HG03521 (cell line): ENCODE data around the gene PAAF1.
"Not testable (repeated sequence)": the region's sequence is repeated elsewhere in the genome, so short reads cannot be mapped to it uniquely, and the experiment has no call there.

Source experiments
- ATAC-seq: cut with Tn5 transposase; IDR thresholded peaks from one replicate; pipeline ENCODE4 v1.9.1; 2021; ENCODE audit warnings: mild to moderate bottlenecking, moderate library complexity; ENCODE audit not compliant: unreplicated experiment

Gene PAAF1

DNA sequence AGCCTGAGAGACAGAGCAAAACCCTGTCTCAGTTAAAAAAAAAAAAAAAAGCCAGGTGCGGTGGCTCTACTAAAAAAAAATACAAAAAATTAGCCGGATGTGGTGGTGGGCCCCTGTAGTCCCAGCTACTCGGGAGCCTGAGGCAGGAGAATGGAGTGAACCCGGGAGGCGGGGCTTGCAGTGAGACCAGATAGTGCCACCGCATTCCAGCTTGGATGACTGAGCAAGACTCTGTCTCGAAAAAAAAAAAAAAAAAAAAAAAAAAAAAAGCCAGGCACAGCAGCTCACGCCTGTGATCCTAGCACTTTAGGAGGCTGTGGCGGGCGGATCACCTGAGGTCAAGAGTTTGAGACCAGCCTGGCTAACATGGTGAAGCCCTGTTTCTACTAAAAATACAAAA is 3.6 kb downstream of the PAAF1 start:
- ATAC-seq = not testable (repeated sequence)

DNA sequence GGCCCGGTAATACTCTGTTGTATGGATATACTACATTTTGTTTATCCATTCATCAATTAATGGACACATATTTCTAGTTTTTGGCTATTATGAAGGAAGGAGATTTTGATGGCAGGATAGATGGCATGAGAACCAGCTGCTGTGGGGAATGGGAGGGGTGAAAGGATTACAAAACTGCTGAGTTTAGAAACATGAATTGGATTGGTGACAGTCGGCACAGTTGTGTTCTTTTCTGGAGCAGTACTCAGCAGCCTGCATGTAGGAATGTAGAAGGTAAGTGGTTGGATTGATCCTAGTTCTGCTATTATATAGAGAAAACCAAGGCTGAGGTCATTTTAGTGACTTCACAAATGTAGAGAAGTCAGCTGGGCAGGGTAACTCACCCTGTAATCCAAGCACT is 7.1 kb downstream of the PAAF1 start:
- no peak for ATAC-seq

DNA sequence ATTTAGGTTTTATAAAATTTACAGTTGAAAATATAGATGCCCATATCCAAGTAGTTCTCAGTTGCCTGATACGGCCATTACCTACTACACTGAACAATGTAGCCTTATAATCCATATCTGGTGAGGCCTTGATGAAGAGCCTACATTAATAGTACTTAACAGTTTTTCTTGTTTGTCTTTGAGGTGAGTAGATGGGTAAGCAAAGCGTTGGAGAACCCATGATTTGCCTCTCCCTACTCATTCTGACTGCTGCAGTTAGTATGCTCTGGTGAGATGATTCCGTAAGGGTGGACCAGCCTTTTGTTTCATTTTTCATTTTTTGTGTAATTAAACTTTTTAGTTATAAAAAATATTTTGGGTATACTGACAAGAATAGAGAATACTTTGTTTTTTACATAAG is 11.4 kb downstream of the PAAF1 start:
- no peak for ATAC-seq

DNA sequence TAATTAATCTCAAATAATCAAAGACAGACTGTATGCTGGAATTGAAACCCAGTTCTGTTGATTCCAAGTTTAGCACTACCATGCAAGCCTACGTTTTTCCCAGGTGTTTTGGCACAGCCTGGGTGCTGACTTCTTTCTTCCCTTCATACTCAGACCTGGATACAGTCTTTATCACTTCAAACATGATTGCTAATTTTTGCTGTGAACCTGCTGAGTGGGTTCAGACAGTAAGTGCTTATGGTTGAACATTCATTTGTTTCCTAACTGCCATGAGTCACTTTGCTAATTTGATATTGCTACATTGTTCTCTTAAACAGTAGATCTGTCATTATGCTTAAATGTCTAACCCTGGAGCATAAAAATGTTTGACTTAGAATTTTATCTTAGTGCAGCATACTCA is 12.2 kb downstream of the PAAF1 start:
- ATAC-seq = no peak

DNA sequence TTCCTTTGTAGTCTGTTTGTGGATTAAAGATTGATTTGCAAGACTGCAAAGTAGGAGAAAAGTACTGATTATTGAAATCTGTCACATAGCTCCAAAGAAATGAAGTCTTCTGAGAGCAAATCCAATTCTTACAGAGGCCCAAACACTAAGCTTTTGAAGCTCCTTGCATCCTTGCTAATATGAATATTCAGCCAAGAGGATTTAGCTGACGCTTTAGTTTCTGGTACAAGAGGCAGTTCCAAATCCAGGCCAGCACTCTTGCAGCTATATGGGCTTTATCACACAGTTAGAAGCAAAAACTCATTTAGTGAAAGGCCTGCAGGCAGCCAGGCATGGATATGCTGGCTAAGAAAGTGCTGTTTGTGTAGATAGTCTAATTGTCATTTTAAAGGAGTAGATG is 12.7 kb downstream of the PAAF1 start:
- ATAC-seq = no peak

DNA sequence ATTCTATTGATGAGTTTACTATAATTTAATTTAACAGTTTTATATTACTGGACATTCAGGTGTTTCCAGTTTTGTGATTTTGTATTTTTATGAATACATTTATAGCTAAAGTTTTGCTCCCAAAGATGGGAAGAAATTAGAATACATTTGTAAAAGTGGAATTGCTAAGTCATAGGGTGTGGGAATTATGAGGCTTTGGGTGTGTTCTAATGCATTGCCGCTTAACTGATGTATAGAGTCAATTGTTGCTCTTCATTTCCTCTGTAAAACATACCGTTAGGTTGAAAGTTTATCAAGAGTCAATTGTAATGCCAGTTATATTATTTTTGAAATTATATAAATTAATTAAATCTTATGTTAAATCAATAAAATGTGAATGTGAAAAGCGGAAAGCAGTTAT is 16.2 kb downstream of the PAAF1 start:
- ATAC-seq = no peak

DNA sequence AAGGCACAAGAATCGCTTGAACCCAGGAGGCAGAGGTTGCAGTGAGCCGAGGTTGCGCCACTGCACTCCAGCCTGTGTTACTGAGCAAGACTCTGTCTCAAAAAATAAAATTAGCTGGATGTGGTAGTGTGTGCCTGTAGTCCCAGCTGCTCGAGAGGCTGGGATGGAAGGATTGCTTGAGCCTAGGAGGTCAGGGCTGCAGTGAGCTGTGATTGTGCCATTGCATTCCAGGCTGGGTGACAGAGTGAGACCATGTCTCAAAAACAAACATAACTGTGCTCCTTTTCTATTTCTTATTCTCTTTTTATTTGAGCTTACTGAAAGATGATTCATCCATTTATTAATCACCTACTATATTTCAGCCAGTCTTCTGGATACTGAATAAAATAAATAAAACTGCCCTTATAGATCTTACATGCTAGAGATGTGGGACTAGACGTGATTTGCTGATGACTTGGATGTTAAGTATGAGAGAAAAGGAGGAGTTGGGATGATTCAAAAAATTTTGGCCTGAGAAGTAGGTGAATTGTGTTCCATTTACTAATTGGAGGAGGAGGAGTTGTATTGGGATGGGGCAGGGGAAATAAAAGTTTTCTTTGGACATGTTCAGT is 18.0 kb downstream of the PAAF1 start:
- no peak for ATAC-seq

DNA sequence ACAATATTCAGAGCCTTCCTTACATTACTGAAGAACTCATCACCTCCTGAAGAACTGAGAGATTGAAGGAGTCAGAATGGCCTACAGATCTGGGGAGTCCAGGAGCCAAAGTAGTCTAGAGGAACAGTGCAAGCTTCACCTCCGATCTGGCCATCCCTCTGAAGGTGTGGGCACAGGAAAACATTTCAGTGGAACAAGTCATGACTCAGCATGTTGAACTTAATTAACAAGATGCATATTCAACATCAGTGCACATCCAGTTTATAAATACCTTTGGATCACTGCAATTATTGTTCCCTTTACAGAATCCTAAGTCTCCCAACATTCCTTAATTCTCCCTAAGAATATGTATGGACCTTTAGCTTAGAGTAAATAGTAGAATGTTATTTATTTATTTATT is 25.5 kb downstream of the PAAF1 start:
- no peak for ATAC-seq

DNA sequence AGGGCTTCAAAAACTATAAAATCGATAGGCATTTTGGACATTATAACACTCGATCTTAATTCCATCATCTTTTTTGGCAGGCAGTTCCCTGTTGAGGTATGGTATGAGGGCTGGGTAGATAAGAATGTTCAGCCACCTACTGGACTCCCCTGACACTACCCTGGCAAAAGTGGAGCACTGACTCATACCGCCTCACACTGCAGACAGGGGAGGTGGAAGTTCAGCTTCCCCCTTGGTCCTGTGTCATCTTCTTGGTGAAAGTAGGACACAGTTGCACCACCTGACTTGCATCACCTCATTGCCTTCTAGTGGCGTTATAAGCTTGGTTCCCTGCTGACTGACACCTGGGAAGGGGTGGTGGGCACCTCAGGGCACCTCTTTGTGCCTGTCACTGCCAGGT is 30.4 kb downstream of the PAAF1 start:
- no peak for ATAC-seq

DNA sequence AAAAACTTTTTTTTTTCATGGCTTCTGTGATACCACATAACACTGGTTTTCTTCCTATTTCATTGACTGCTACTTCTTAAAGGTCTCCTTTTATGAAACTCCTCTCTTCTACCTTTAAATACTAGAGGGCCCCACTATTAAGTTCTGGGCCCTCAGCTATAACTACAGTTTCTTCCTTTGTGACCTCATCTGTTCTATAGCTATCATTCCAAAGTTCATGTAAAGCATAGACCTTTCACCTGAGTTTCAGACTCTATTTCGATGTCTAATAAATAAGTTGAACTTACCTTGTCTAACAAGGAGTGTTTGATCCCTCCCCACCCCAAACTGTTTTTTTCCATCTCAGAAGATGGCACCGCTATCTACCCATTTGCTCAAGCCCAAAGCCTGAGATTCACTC is 35.2 kb downstream of the PAAF1 start:
- ATAC-seq = no peak

DNA sequence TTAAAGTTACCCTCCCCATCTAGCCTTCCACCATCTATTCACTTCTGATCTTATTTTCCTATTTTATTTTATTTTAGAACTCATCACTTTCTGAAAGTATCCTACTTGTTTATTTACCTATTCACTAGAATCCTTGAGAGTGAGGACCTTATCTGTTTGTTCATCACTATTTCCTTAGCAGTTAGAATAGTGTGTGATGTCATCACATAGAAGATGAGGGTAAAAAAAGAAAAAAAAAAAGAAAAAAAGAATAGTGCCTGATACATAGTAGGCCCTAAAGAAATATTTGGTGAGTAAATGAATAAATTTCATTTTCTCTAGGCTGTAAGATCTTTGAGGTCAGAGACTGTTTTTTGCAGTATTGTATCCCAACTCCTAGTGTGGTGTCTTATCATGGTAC is 36.7 kb downstream of the PAAF1 start:
- no peak for ATAC-seq

DNA sequence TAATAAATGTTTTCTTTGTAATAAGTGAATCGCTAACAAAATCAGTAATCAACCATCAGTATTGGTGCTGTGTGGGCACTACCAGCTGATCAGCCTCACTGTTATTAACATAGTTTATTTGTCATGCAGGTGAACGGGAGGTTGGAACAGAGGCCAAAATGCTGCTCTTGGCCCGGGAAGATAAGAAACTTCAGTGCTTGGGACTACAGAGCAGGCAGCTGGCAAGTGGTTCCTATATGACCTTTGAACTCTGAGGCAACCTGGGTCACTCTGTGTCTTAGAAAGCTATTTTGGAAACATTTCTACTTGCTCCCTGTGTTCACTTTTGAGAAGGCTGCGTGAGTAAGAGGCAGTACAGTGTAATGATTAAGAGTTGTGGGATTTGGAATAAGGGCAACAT is 37.5 kb downstream of the PAAF1 start:
- no peak for ATAC-seq

DNA sequence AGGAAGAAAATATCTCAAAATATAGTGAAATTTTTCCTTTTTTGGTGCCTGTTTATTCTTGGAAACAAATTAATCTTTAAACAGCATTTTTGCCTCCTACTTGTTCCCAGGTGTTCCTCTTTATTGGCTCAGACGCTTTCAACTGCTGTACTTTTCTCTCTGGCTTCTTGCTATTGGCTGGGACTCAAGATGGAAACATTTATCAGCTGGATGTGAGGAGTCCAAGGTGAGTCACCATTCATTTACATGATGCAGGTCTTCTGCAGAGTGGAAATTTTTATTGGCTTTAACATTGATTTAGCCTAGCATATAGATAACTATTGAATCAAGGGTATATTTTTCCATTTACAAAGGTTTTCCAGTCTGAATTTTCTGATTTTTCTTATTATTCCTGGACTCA is 39.6 kb downstream of the PAAF1 start:
- ATAC-seq = no peak

DNA sequence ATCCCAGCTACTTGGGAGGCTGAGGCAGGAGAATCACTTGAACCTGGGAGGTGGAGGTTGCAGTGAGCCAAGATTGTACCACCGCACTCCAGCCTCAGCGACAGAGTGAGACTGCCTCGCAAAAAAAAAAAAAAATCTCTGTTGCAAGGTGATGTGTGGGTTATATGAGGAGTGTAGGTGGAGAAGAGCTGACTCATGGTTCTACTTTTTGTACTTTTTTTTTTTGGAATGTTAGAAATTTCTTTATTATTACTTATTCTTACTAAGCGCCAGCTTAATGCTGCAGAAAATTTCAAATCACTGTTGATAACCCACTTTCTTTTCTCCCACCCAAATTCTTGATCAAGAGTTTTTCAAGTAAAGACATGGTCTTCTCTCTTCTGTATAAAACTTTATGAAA is 44.4 kb downstream of the PAAF1 start:
- no peak for ATAC-seq

DNA sequence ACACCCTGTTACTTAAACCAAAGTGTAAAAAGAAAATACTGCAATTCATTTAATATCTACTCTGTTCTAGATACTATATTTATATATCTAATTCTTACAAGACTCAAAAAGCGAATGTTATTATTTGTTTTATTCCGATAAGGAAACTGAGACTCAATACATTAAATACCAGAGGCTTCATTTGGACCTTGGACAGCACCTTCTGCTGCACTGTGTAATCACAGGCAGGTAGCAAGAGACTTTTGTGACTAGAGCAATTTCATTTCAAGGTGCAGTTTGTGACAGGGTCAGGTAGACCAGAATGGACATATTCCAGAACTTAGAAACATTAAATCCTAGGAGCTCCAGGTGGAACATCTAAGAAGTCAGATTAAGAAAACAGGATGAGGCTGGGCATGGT is 52.6 kb downstream of the PAAF1 start:
- ATAC-seq = no peak

DNA sequence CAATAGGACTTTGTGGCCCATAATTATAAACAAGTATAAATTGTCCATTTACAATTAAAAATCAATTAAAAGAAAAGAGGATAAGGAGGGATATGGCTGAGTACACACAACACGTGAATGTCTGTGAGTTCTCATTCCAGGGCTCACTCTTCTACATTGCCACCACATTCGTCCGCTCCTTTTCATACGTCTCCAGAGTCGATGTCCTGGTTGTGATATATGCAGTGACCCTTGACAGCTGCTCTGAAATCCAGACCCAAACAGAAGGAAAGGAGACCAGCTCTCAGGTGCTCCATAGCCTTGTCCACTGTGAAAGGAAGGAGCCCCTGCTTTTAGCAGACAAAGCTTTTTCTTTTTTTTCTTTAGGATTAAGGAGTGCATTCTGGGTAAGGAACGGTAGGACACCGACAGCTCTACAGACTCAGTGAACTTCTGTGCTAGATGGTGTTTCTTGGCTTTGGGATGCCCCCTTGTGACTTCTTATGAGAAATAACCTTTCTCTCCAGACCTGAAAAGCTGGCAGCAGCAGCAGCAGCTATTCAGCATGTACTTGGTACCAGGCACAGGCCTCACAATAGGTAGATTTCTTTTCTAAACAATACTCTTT is 54.3 kb downstream of the PAAF1 start:
- ATAC-seq = no peak

DNA sequence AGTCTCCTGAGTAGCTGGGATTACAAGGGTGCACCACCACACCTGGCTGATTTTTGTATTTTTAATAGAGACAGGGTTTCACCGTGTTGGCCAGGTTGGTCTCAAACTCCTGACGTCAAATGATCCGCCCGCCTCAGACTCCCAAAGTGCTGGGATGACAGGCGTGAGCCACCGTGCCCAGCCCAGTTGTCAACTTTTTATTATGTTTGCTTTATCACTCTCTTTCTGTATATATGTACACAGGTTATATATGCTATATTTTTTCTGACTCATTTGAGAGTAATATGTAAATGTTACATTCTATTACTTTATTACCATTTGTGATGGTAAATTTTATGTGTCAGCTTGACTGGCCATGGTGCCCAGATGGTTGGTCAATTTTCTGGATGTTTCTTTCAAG is 55.2 kb downstream of the PAAF1 start:
- no peak for ATAC-seq

DNA sequence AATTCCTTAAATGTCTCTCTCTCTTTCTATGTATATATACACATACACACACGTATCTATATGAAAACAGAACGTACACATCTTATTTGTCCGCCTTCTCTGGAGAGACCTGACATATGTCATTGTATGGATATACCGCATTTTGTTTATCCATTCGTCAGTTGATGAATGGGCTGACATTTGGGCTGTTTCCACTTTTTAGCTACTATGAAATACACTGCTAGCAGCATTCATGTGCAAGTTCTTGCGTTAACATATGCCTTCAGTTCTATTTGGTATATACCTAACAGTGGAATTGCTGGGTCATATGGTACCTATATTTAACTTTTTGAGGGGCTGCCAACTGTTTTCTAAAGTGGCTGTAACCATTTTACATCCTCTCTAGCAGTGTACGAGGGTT is 56.0 kb downstream of the PAAF1 start:
- ATAC-seq = no peak

DNA sequence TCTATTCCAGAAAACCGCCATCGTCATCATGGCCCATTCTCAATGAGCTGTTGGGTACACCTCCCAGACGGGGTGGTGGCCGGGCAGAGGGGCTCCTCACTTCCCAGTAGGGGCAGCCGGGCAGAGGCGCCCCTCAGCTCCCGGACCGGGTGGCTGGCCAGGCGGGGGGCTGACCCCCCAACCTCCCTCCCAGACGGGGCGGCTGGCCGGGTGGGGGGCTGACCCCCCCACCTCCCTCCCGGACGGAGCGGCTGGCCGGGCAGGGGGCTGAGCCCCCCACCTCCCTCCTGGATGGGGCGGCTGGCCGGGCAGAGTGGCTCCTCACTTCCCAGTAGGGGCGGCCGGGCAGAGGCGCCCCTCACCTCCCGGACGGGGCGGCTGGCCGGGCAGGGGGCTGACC is 59.2 kb downstream of the PAAF1 start:
- not testable (repeated sequence) for ATAC-seq

DNA sequence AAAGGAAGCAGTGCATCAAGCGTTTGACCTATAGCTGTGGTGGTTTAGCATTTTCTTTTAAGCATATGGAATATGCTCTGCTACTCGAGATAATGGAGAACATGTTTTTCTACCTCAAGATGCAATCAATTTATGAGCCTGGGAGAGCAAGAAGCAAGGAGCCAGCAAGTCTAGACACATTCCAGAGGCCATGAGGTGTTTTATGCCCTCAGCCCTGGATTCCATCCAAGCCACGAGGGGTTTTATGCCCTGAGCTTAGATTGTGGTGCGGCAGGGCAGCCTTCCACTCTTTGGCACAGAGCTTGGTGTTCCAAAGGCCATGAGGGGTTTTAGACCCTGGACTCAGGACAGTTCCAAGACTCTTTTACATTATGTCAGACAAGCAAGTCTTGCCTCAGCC is 62.3 kb downstream of the PAAF1 start:
- no peak for ATAC-seq

DNA sequence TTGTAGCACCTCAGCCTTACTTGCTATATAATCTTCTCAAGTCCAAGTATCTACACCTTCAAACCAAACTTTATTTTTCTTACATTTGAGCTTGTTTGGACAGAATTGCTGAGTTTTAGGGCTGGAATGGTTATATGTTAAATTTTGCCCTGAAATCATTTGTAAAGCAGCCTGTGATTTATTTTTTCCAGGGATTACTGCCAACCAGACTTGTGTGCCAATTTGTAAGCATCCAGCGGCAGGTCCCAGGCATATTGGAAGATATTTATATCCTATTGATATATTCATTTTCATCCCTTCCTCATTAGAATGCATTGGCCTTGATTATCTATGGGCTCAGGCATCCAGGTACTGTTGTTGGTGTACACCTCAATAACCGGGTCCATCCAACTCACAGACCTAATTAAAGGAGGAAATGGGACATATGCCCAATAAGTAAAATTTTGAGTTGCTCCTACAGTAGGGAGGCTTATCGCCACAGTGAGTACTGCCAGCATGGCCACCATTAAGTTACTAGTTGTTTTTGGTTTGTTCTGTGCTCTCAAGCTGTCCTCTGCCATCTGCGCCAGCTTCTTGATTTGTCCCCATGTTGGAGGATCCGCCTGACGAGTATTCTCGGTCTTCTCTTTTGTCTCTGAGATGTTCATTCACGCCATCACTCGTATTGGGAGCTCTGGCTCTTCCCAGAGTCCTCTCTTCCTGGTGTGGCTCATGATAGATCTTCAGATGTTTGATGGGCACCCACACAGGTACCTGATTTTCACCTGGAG is 64.2 kb downstream of the PAAF1 start:
- no peak for ATAC-seq

DNA sequence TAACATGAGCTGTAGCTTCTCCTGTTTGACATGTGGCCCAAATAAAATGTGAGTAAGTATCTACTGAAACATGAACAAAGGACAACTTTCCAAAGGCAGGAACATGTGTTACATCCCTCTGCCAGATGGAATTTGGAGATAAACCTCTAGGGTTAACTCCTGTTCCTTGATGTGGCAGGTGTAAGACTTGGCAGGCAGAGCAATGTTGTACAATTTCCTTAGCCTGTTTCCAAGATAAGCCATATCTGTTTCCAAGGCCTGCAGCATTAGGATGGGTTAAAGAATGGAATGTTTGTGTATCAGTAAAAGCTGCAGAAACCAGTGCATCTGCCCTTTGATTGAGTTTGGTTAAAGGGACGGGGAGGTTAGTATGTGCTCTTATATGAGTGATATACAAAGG is 65.2 kb downstream of the PAAF1 start:
- ATAC-seq = no peak

DNA sequence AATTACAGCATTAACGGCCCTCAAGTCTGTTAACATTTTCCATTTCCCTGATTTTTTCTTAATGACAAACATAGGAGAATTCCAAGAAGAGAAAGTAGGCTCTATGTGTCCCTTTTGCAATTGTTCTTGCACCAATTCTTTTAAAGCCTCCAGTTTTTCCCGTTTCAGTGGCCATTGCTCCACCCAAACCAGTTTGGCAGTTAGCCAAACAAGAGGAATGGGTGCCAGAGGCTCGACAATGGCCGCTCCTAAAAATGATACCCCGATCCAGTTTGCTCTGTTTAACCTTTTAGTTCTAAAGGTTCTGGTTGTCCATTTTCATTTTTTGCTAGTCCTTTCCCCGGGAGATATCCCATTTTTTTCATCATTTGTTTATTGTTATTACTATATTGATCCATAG is 67.3 kb downstream of the PAAF1 start:
- no peak for ATAC-seq
